HFF-Myc (cell line): ENCODE measurements around the gene DLG5.

Experiments used
- DNase-seq: peaks from one replicate; pipeline ENCODE4 v3.0.0-alpha.2; 2011; ENCODE audit warnings: low read depth; ENCODE audit errors: extremely low read depth
- H3K4me3 ChIP-seq: replicated peaks from 2 replicates; pipeline ENCODE4 v1.5.1; 2011; ENCODE audit warnings: low read depth, mild to moderate bottlenecking, control low read depth, low read length
- CTCF ChIP-seq: IDR thresholded peaks from 2 replicates; pipeline ENCODE4 v1.5.1; 2012; ENCODE audit warnings: mild to moderate bottlenecking, low read depth, low read length, control low read depth; ENCODE audit errors: missing control alignments

Gene DLG5

GRCh38 chr10:77872151-77872946 lies 54.2 kb downstream of the DLG5 start:
- TF ChIP-seq CTCF, result no peak
- H3K4me3 ChIP-seq, result no peak overlapping the region
- no peak for DNase-seq

GRCh38 chr10:77869626-77870420 lies 56.7 kb downstream of the DLG5 start:
- DNase-seq, result no peak
- no peak for TF ChIP-seq CTCF
- H3K4me3 ChIP-seq, result no peak overlapping the region

GRCh38 chr10:77868523-77868922 lies 58.0 kb downstream of the DLG5 start:
- no peak overlapping the region for H3K4me3 ChIP-seq
- no peak for TF ChIP-seq CTCF
- no peak for DNase-seq

- TF ChIP-seq CTCF, result no peak
- no peak for DNase-seq
- no peak overlapping the region for H3K4me3 ChIP-seq
Observed at GRCh38 chr10:77867124-77867719, 59.3 kb downstream of the DLG5 start.

- DNase-seq, result no peak
- TF ChIP-seq CTCF, result no peak
- H3K4me3 ChIP-seq, result no peak overlapping the region
Observed at GRCh38 chr10:77866598-77866997, 60.0 kb downstream of the DLG5 start.

- no peak for DNase-seq
- no peak for TF ChIP-seq CTCF
- H3K4me3 ChIP-seq, result no peak overlapping the region
Observed at GRCh38 chr10:77865580-77866324, 60.8 kb downstream of the DLG5 start.
